Endothelial cell of umbilical vein (primary cell): ENCODE data around the gene AKAP13. TPM values are rescaled to one million over a fixed set of nuclear protein-coding genes. Genes with fewer than 3 reads are reported as not detected.

Experiments
- BruUV-seq: library from RNA; stranded (reverse); fragments of 400-500 nt; replicated peaks from 2 replicates; lab custom pipeline; 2021; lab: Mats Ljungman, UMichigan
- CTCF ChIA-PET: fragments of 300-600, 350-600 bp; sonication (Branson Sonifier 250); formaldehyde crosslinking; loops from one replicate; lab custom pipeline; 2021; ENCODE audit warnings: antibody characterized with exemption, inconsistent platforms; lab: Charles Lee
- POLR2A ChIA-PET: fragments of 300-600, 350-600 bp; sonication (Branson Sonifier 250); formaldehyde crosslinking; loops from one replicate; lab custom pipeline; 2021; ENCODE audit warnings: antibody characterized with exemption, inconsistent platforms; lab: Charles Lee
- DNase-seq: peaks from one replicate; pipeline ENCODE4 v3.0.0-alpha.2; 2011; ENCODE audit warnings: low read depth, low spot score
- FAIRE-seq: peaks from 2 replicates; lab custom pipeline; 2011; peaks lifted over from hg19 to GRCh38; lab: Jason Lieb, UNC
- H2AFZ ChIP-seq: 2 replicates; pipeline ENCODE4 v1.6.0; 2012; ENCODE audit warnings: low read depth, low read length, control low read depth, inconsistent platforms
- H3K27ac ChIP-seq: 2 replicates; pipeline ENCODE4 v1.5.1; 2011; ENCODE audit warnings: low read depth, mild to moderate bottlenecking, control low read depth, low read length, moderate library complexity; ENCODE audit not compliant: insufficient read depth
- H3K27me3 ChIP-seq, 2 experiments: 2 replicates each; pipeline versions ENCODE4 v1.6.0 to v1.6.1; 2011; ENCODE audit warnings: low read length in 2 of 2, mixed read lengths in 1 of 2; ENCODE audit not compliant: control insufficient read depth in 2 of 2, insufficient read depth in 2 of 2
- H3K36me3 ChIP-seq, 2 experiments: 2 replicates in 1 of 2; 3 replicates in 1 of 2; pipeline ENCODE4 v1.5.1; 2011; ENCODE audit warnings: low read length in 2 of 2, mild to moderate bottlenecking in 1 of 2, moderate library complexity in 1 of 2; ENCODE audit not compliant: control insufficient read depth in 2 of 2, insufficient read depth in 2 of 2; ENCODE audit errors: extremely low read depth in 1 of 2
- H3K4me1 ChIP-seq: 3 replicates; pipeline ENCODE4 v1.5.1; 2011; ENCODE audit warnings: mild to moderate bottlenecking, low read length; ENCODE audit not compliant: control insufficient read depth, insufficient read depth; ENCODE audit errors: extremely low read depth
- H3K4me2 ChIP-seq: 2 replicates; pipeline ENCODE4 v1.6.1; 2011; ENCODE audit warnings: low read length, control low read depth, mixed read lengths; ENCODE audit not compliant: insufficient read depth
- H3K4me3 ChIP-seq, 3 experiments: fragments of 200-600 bp in 1 of 3; sonication (generic), shearing (Covaris generic) in 1 of 3; replicated peaks in 1 of 3; 2 replicates each; pipeline ENCODE4 v1.5.1; 2011 to 2016; ENCODE audit warnings: control low read depth in 3 of 3, low read length in 3 of 3, mild to moderate bottlenecking in 2 of 3, inconsistent platforms in 1 of 3, low read depth in 1 of 3, moderate library complexity in 1 of 3; ENCODE audit not compliant: insufficient read depth in 1 of 3
- H3K79me2 ChIP-seq: 2 replicates; pipeline ENCODE4 v1.6.0; 2012; ENCODE audit warnings: low read length, inconsistent platforms; ENCODE audit not compliant: control insufficient read depth, insufficient read depth
- H3K9ac ChIP-seq: replicated peaks from 2 replicates; pipeline ENCODE3; 2011; ENCODE audit warnings: low read length, control low read depth; ENCODE audit not compliant: insufficient read depth; ENCODE audit errors: extremely low read depth
- H3K9me1 ChIP-seq: replicated peaks from 3 replicates; pipeline ENCODE4 v1.6.0; 2011; ENCODE audit warnings: mild to moderate bottlenecking, low read length; ENCODE audit not compliant: control insufficient read depth, insufficient read depth; ENCODE audit errors: extremely low read depth
- H3K9me3 ChIP-seq: replicated peaks from 2 replicates; pipeline ENCODE4 v1.5.1; 2012; ENCODE audit warnings: low read length, inconsistent platforms; ENCODE audit not compliant: control insufficient read depth, insufficient read depth
- H4K20me1 ChIP-seq: replicated peaks from 2 replicates; pipeline ENCODE3; 2011; ENCODE audit warnings: mild to moderate bottlenecking, low read length; ENCODE audit not compliant: control insufficient read depth, insufficient read depth; ENCODE audit errors: extremely low read depth
- CTCF ChIP-seq, 2 donors: IDR thresholded peaks; 1 replicate in 1 of 2; 2 replicates in 1 of 2; pipeline ENCODE4 v1.5.1; 2011; ENCODE audit warnings: low read length in 2 of 2, mild to moderate bottlenecking in 2 of 2, moderate library complexity in 2 of 2, control low read depth in 1 of 2, inconsistent platforms in 1 of 2, low read depth in 1 of 2; ENCODE audit not compliant: insufficient read depth in 1 of 2; ENCODE audit errors: extremely low read depth in 1 of 2
- EZH2 ChIP-seq: IDR thresholded peaks from 2 replicates; pipeline ENCODE4 v1.6.1; 2012; ENCODE audit warnings: borderline replicate concordance, low read depth, mild to moderate bottlenecking, moderate library complexity, low read length, inconsistent platforms; ENCODE audit not compliant: severe bottlenecking
- FOS ChIP-seq: IDR thresholded peaks from 2 replicates; pipeline ENCODE4 v1.6.1; 2011; ENCODE audit warnings: mild to moderate bottlenecking, low read length, moderate library complexity, borderline replicate concordance; ENCODE audit not compliant: insufficient read depth
- GATA2 ChIP-seq: IDR thresholded peaks from 2 replicates; pipeline ENCODE4 v1.7.0; 2011; ENCODE audit warnings: low read depth, mild to moderate bottlenecking, moderate library complexity, mixed read lengths, low read length; ENCODE audit not compliant: insufficient read length, insufficient read depth
- JUN ChIP-seq: IDR thresholded peaks from 2 replicates; pipeline ENCODE4 v1.6.1; 2011; ENCODE audit warnings: borderline replicate concordance, low read depth; ENCODE audit not compliant: insufficient read length, insufficient read depth
- MAX ChIP-seq: IDR thresholded peaks from 2 replicates; pipeline ENCODE4 v1.6.1; 2011; ENCODE audit not compliant: insufficient read depth, insufficient read length
- MYC ChIP-seq: IDR thresholded peaks from one replicate; pipeline ENCODE4 v1.6.1; 2011; ENCODE audit warnings: mild to moderate bottlenecking, low read depth, low read length
- POLR2A ChIP-seq: IDR thresholded peaks from 2 replicates; pipeline ENCODE4 v1.6.1; 2012; ENCODE audit warnings: low read depth, mild to moderate bottlenecking, control low read depth, low read length
- POLR2AphosphoS5 ChIP-seq: IDR thresholded peaks from 2 replicates; pipeline ENCODE4 v1.6.1; 2012; ENCODE audit warnings: low read depth, mild to moderate bottlenecking, control low read depth, low read length, moderate library complexity; ENCODE audit not compliant: insufficient read depth
- dilution Hi-C: fragments of 300-500 bp; cut with MboI; formaldehyde crosslinking; loops from one replicate; pipeline ENCODE4 v1.15.0; 2019; ENCODE audit warnings: low sequenced_read_pairs; ENCODE audit not compliant: extremely low pct_ligation_motif_present
- intact Hi-C: fragments of 100-400 bp; cut with micrococcal nuclease; formaldehyde crosslinking; loops from one replicate; pipeline ENCODE4 v1.10.0; 2022
- polyA plus RNA-seq, 4 experiments: library from polyadenylated mRNA; depleted of rRNA in 3 of 4; stranded (reverse) in 3 of 4; unstranded in 1 of 4; fragments of >200 nt; gene quantifications; 2 replicates each; pipeline versions ENCODE4 v1.2.1 to v1.2.3, GENCODE V29; 2011 to 2012; ENCODE audit warnings: missing spikeins in 1 of 4
- total RNA-seq: library from RNA; stranded (reverse); gene quantifications from 2 replicates; pipeline ENCODE4 v1.2.3, GENCODE V29; 2021

Gene AKAP13
- total and polyA plus RNA-seq, 2 donors (not counting 3 experiments of a cell fraction or from before 2014, with no cell fraction given) = 22.8 to 87.8 TPM

- Histone ChIP-seq H3K36me3 (no peaks in the 10 kb centered on the region), H3K27ac (no peak overlapping the region), H3K27me3 (no peaks in the 10 kb centered on the region), H3K4me3 (no peak overlapping the region), H3K9ac (no peak overlapping the region), H2AFZ (no peak overlapping the region), H3K4me1 (no peaks in the 10 kb centered on the region), H3K4me2 (no peak overlapping the region), H3K79me2 (no peaks in the 10 kb centered on the region), H3K9me3 (no peaks in the 10 kb centered on the region), H4K20me1 (no peaks in the 10 kb centered on the region), H3K9me1 (no peaks in the 10 kb centered on the region)
- dilution Hi-C loops = no loop called here
- POLR2A ChIA-PET = no interaction called here
- CTCF ChIA-PET = no interaction called here
- FAIRE-seq (no peak), DNase-seq (no peak)
- intact Hi-C loops = no loop called here
- BruUV-seq = no TSS peak
- TF ChIP-seq GATA2 (no peak), MYC (no peak)
These were observed 12.7 kb upstream of the AKAP13 start for GRCh38 chr15:85367741-85368140.

- Histone ChIP-seq H4K20me1 (no peaks in the 10 kb centered on the region), H3K9me3 (no peaks in the 10 kb centered on the region), H3K4me2 (no peak overlapping the region), H3K9me1 (no peaks in the 10 kb centered on the region), H3K36me3 (no peaks in the 10 kb centered on the region), H3K79me2 (no peaks in the 10 kb centered on the region), H3K4me3 (no peak overlapping the region), H2AFZ (no peak overlapping the region), H3K27ac (no peak overlapping the region), H3K9ac (no peak overlapping the region), H3K27me3 (no peaks in the 10 kb centered on the region), H3K4me1 (no peaks in the 10 kb centered on the region)
- TF ChIP-seq POLR2A (no peak), MYC (no peak), EZH2 (no peak), FOS (no peak), CTCF (IDR thresholded peaks at IDR 0.05; ENCODE audit: extremely low read depth in 1 of 2, insufficient read depth in 1 of 2, low read depth in 1 of 2, low read length in 2 of 2) (no peak), MAX (no peak), GATA2 (no peak), POLR2AphosphoS5 (no peak), JUN (no peak)
- POLR2A ChIA-PET = no interaction called here
- intact Hi-C loops (no loop called here), dilution Hi-C loops (no loop called here)
- DNase-seq (no peak), FAIRE-seq (no peak)
- CTCF ChIA-PET = interaction anchor here (1.2 to 2.1 kb wide), 2 partner anchors 10 to 13 kb away, joined by 3 to 9 read pairs; no protein-coding TSS in a partner anchor
- no TSS peak for BruUV-seq
These were observed 5.6 kb upstream of the AKAP13 start for GRCh38 chr15:85374831-85375230.
